CD4-positive, alpha-beta T cell (primary cell): ENCODE measurements around the gene SIRPD. TPM values are rescaled to one million over a fixed set of nuclear protein-coding genes. Genes with fewer than 3 reads are reported as not detected.

ENCODE experiments used
- ATAC-seq: fragments of 200-7000 bp; cut with Tn5 transposase; one replicate; pipeline ENCODE4 v1.10.0; 2022; ENCODE audit warnings: mild to moderate bottlenecking; ENCODE audit not compliant: poor library complexity
- CTCF ChIA-PET: fragments of 350-600 bp; sonication (Branson Sonifier 250); formaldehyde crosslinking; loops from one replicate; lab custom pipeline; 2021; ENCODE audit warnings: antibody characterized with exemption, inconsistent platforms; lab: Charles Lee
- POLR2A ChIA-PET: fragments of 350-600 bp; sonication (Branson Sonifier 250); formaldehyde crosslinking; loops from one replicate; lab custom pipeline; 2021; ENCODE audit warnings: antibody characterized with exemption, inconsistent platforms; lab: Charles Lee
- DNase-seq, 14 experiments: peaks; one replicate each; pipeline ENCODE4 v3.0.0-alpha.2; 2013 to 2020; ENCODE audit warnings: mixed read lengths in 2 of 14
- H3K27ac ChIP-seq, 2 donors: one replicate each; pipeline versions ENCODE4 v1.5.1 to v1.7.0; 2013; ENCODE audit warnings: low read length in 2 of 2, low read depth in 1 of 2, mild to moderate bottlenecking in 1 of 2
- H3K27me3 ChIP-seq, 2 experiments: 1 replicate in 1 of 2; 2 replicates in 1 of 2; pipeline versions ENCODE4 v1.6.1 to v1.7.0; 2013; ENCODE audit warnings: low read length in 2 of 2, control low read depth in 1 of 2, mild to moderate bottlenecking in 1 of 2, moderate library complexity in 1 of 2; ENCODE audit not compliant: insufficient read depth in 2 of 2, control insufficient read depth in 1 of 2
- H3K36me3 ChIP-seq: one replicate; pipeline ENCODE4 v1.6.1; 2013; ENCODE audit warnings: low read length, control low read depth; ENCODE audit not compliant: insufficient read depth
- H3K4me1 ChIP-seq: one replicate; pipeline ENCODE4 v1.6.1; 2013; ENCODE audit warnings: low read length, control low read depth; ENCODE audit not compliant: insufficient read depth
- H3K4me3 ChIP-seq: one replicate; pipeline ENCODE4 v1.5.1; 2013; ENCODE audit warnings: mild to moderate bottlenecking, low read length, moderate library complexity
- H3K9me3 ChIP-seq, 2 experiments: 1 replicate in 1 of 2; 2 replicates in 1 of 2; pipeline versions ENCODE4 v1.6.1 to v1.7.0; 2013; ENCODE audit warnings: low read length in 2 of 2, mild to moderate bottlenecking in 2 of 2, control low read depth in 1 of 2, moderate library complexity in 1 of 2; ENCODE audit not compliant: control insufficient read depth in 1 of 2, insufficient read depth in 1 of 2
- H3K27ac Mint-ChIP-seq: one replicate; pipeline ENCODE4 v1.8.0; 2020; ENCODE audit warnings: mixed read lengths
- H3K27me3 Mint-ChIP-seq: one replicate; pipeline ENCODE4 v1.8.0; 2021; ENCODE audit warnings: mixed read lengths
- H3K36me3 Mint-ChIP-seq: one replicate; pipeline ENCODE4 v1.8.0; 2021; ENCODE audit warnings: low read depth, mixed read lengths
- H3K4me1 Mint-ChIP-seq: one replicate; pipeline ENCODE4 v1.8.0; 2021; ENCODE audit warnings: low read depth, mixed read lengths
- H3K4me3 Mint-ChIP-seq: one replicate; pipeline ENCODE4 v1.8.0; 2020; ENCODE audit warnings: mild to moderate bottlenecking, mixed read lengths
- H3K9me3 Mint-ChIP-seq: one replicate; pipeline ENCODE4 v1.8.0; 2020; ENCODE audit warnings: mixed read lengths
- CTCF ChIP-seq: fragments of 200-600 bp; IDR thresholded peaks from one replicate; pipeline ENCODE4 v1.8.0; 2022; ENCODE audit warnings: antibody characterized with exemption, mild to moderate bottlenecking
- intact Hi-C, 2 experiments: fragments of 100-400 bp; cut with DNase I in 1 of 2; cut with micrococcal nuclease in 1 of 2; formaldehyde crosslinking; loops; one replicate each; pipeline versions ENCODE4 v1.15.1 to v1.9.0; 2023 to 2025; cut with DNase I, micrococcal nuclease
- polyA plus RNA-seq, 2 donors: library from polyadenylated mRNA; unstranded; fragments of 120-200 nt; gene quantifications; one replicate each; pipeline ENCODE4 v1.2.1, GENCODE V29; 2013
- total RNA-seq, 174 experiments: library from RNA in 2 of 174; stranded (reverse) in 2 of 174; gene quantifications; one replicate each; pipeline ENCODE4 v1.2.3 and lab custom pipeline; 2021 to 2026

The SIRPD gene
- total RNA-seq (under 1 TPM; 0.28 to 0.55 TPM), total RNA-seq (lab: John Stamatoyannopoulos, UW) (0 to 0.17 (median 0) reads per million in 172 experiments)
- 1.5 TPM for polyA plus RNA-seq (2013, experiment 1 of 2)
- polyA plus RNA-seq (2013, experiment 2 of 2) = 0.45 TPM

- H3K4me3 ChIP-seq = no peak within 1 kb of the TSS
- peaks cover 8% of the 10 kb centered on the region for H3K36me3 Mint-ChIP-seq
- CTCF ChIA-PET = no interaction called here
- no peaks in the 10 kb centered on the region for H3K36me3 ChIP-seq
- intact Hi-C loops = loop anchor here in 1 of 2 experiments (2.0 to 5.0 kb wide), 2 partner anchors 75 to 219 kb away; no protein-coding TSS in a partner anchor
- peaks cover 3% of the 10 kb centered on the region for H3K9me3 Mint-ChIP-seq
- H3K4me1 ChIP-seq = no peaks in the 10 kb centered on the region
- DNase-seq = no peak
- TF ChIP-seq CTCF = no peak
- peaks cover 12% of the 10 kb centered on the region for H3K4me1 Mint-ChIP-seq
- H3K4me3 Mint-ChIP-seq = no peak within 1 kb of the TSS
- H3K27ac ChIP-seq = no peak within 1 kb of the TSS
- no peaks in the 10 kb centered on the region for H3K27me3 Mint-ChIP-seq
- POLR2A ChIA-PET = no interaction called here
- H3K27me3 ChIP-seq = no peaks in the 10 kb centered on the region
- no peak for ATAC-seq
- no peak within 1 kb of the TSS for H3K27ac Mint-ChIP-seq
- peaks cover 0 to 3% of the 10 kb centered on the region in 2 experiments for H3K9me3 ChIP-seq
Observed at GRCh38 chr20:1557605-1558004, at the start of gene SIRPD. TSS of gene SIRPD (minus strand) at chr20:1557705. CDS start at chr20:1557653, 52 bp downstream.

DNA sequence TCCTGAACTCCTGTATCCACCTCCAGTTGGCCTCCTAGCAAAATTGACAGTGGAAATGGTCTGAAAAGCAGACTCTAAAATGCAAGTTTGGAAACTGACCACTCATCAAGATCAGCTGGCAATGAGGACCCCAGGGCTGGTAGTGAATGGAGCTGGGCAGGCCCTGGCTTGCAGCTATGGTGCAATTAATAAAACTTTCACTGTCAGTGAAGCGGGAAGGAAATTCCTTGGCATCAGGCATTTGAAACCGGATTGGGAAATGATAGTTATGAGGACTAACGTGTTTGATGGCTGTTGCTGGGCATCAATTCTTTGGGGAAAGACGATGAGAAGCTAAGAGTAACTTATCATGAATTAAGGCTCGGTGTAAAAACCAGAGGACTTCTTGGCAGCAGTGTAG is 43.2 kb upstream of the SIRPD start:
- Histone ChIP-seq H3K27me3 (no peaks in the 10 kb centered on the region), H3K4me1 (no peaks in the 10 kb centered on the region), H3K9me3 (no peaks in the 10 kb centered on the region), H3K36me3 (no peaks in the 10 kb centered on the region), H3K4me3 (no peak overlapping the region), H3K27ac (no peak overlapping the region)
- ATAC-seq (no peak), DNase-seq (no peak)
- Mint-ChIP-seq H3K9me3 (no peaks in the 10 kb centered on the region), H3K27ac (no peak overlapping the region), H3K4me3 (no peak overlapping the region), H3K36me3 (no peaks in the 10 kb centered on the region), H3K4me1 (no peaks in the 10 kb centered on the region), H3K27me3 (no peaks in the 10 kb centered on the region)
- intact Hi-C loops = no loop called here
- POLR2A ChIA-PET = no interaction called here
- TF ChIP-seq CTCF = no peak
- CTCF ChIA-PET = no interaction called here

GRCh38 chr20:1595333-1595732 is 37.8 kb upstream of the SIRPD start:
- Mint-ChIP-seq H3K4me1 (no peaks in the 10 kb centered on the region), H3K27me3 (no peaks in the 10 kb centered on the region), H3K36me3 (no peaks in the 10 kb centered on the region), H3K4me3 (no peak overlapping the region), H3K9me3 (no peaks in the 10 kb centered on the region), H3K27ac (no peak overlapping the region)
- ChIA-PET CTCF (no interaction called here), POLR2A (no interaction called here)
- H3K27me3 ChIP-seq = no peaks in the 10 kb centered on the region
- ATAC-seq (no peak), DNase-seq (peak in 2 of 14 experiments; percentile 19 to 28)
- H3K27ac ChIP-seq = no peak overlapping the region
- no peak for TF ChIP-seq CTCF
- H3K9me3 ChIP-seq = no peaks in the 10 kb centered on the region
- H3K4me1 ChIP-seq = no peaks in the 10 kb centered on the region
- intact Hi-C loops = no loop called here
- H3K36me3 ChIP-seq = no peaks in the 10 kb centered on the region
- no peak overlapping the region for H3K4me3 ChIP-seq
